Measurements from ENCODE around the gene PLA2G4E. TPM values are rescaled to one million over a fixed set of nuclear protein-coding genes. Genes with fewer than 3 reads are reported as not detected.

Gene PLA2G4E
- total RNA-seq, 4 donors from 2014 or later = not detected

DNA sequence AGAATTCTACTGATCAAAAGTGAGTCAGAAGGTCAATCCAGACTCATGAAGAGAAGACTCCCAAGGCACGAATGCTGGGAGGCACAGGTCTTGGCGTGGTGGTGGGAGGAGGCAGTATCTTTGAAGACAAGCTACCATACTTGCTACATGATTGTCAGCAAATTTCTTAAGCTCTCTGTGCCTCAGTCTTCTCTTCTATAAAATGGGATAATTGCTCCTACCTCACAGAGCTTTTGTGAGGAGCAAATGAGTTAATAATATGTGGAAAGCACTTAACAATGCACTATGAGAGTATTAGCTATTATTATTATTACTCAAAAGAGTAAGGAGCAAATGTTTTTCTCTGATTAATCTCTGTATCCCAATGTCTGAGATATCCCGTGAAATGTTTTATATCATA, 84.7 kb downstream of the PLA2G4E start:
- in situ Hi-C loops (cut with MboI; ENCODE audit: low sequenced_read_pairs in 4 of 4) (no loop called here), intact Hi-C loops (cut with DNase I; ENCODE audit: low total_unique reads) (no loop called here)
- H3K4me3 ChIP-seq = no peak overlapping the region
- no peaks in the 10 kb centered on the region for H3K36me3 ChIP-seq
- H3K4me1 ChIP-seq = peaks cover 3 to 28% of the 10 kb centered on the region in 2 donors
- no peaks in the 10 kb centered on the region for H3K9me3 ChIP-seq
- H3K27me3 ChIP-seq = no peaks in the 10 kb centered on the region
- DNase-seq (no peak), ATAC-seq (no peak)
- H3K27ac ChIP-seq = peak overlapping the region in 3 of 4 donors; percentile 62 to 69 (median 69)
- TF ChIP-seq, protein P1, sequence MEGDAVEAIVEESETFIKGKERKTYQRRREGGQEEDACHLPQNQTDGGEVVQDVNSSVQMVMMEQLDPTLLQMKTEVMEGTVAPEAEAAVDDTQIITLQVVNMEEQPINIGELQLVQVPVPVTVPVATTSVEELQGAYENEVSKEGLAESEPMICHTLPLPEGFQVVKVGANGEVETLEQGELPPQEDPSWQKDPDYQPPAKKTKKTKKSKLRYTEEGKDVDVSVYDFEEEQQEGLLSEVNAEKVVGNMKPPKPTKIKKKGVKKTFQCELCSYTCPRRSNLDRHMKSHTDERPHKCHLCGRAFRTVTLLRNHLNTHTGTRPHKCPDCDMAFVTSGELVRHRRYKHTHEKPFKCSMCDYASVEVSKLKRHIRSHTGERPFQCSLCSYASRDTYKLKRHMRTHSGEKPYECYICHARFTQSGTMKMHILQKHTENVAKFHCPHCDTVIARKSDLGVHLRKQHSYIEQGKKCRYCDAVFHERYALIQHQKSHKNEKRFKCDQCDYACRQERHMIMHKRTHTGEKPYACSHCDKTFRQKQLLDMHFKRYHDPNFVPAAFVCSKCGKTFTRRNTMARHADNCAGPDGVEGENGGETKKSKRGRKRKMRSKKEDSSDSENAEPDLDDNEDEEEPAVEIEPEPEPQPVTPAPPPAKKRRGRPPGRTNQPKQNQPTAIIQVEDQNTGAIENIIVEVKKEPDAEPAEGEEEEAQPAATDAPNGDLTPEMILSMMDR (IDR thresholded peaks at IDR 0.05 in 4 of 5, conservative IDR thresholded peaks at IDR 0.05 in 1 of 5) = no peak
- no peak for TF ChIP-seq POLR2A (IDR thresholded peaks at IDR 0.05)

DNA sequence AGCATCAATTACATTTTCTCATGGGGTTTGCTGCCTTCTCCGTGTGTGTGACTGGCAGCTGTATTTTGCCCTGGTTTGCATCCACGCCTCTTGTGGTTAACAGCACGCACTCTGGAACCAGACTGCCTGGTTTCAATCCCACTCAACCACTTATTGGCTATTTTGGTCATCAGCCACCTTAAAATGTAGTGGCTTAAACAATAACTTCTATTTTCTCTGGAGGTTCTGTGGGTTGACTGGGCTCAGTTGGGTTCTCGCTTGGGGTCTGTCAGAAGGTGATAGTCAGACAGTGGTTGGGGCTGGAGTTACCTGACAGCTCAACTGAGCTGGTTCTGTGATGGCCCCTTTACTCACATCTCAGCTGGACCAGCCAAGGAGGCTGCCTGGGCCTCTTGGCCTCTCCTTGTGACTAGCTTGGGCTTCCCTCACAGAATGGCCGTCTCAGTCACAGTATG, 85.2 kb downstream of the PLA2G4E start:
- H3K36me3 ChIP-seq = no peaks in the 10 kb centered on the region
- H3K27me3 ChIP-seq = no peaks in the 10 kb centered on the region
- TF ChIP-seq POLR2A (IDR thresholded peaks at IDR 0.05) = no peak
- TF ChIP-seq, protein P1 (IDR thresholded peaks at IDR 0.05 in 4 of 5, conservative IDR thresholded peaks at IDR 0.05 in 1 of 5) = no peak
- intact Hi-C loops (cut with DNase I; ENCODE audit: low total_unique reads) = no loop called here
- in situ Hi-C loops (cut with MboI; ENCODE audit: low sequenced_read_pairs in 4 of 4) = no loop called here
- H3K9me3 ChIP-seq = no peaks in the 10 kb centered on the region
- peak overlapping the region; percentile 18 to 69 (median 66) for H3K27ac ChIP-seq
- no peak for DNase-seq
- H3K4me3 ChIP-seq = no peak overlapping the region
- ATAC-seq = no peak
- H3K4me1 ChIP-seq = peaks cover 6 to 34% of the 10 kb centered on the region in 2 donors

DNA sequence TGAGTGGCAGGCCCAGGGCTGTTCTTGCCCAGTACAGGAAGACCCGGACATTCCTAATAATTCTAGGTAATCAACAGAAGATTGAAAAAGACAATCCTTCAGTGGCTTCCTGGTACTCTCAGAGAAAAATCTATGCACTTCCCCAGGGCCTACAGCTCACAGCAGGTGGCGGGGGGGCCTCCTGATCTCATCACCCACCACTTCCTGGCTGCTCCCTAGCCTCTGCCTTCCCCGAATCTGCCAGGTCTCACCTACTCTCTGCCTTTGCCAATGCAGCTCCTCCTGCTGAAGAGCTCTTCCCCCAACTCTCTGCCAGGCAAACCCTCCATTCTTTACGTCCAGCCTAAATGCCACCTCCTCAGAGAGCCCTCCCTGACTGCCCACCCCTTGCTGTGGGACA, 86.0 kb downstream of the PLA2G4E start:
- in situ Hi-C loops (cut with MboI; ENCODE audit: low sequenced_read_pairs in 4 of 4) = no loop called here
- TF ChIP-seq, protein P1 (IDR thresholded peaks at IDR 0.05 in 4 of 5, conservative IDR thresholded peaks at IDR 0.05 in 1 of 5) = no peak
- no peak for TF ChIP-seq POLR2A (IDR thresholded peaks at IDR 0.05)

DNA sequence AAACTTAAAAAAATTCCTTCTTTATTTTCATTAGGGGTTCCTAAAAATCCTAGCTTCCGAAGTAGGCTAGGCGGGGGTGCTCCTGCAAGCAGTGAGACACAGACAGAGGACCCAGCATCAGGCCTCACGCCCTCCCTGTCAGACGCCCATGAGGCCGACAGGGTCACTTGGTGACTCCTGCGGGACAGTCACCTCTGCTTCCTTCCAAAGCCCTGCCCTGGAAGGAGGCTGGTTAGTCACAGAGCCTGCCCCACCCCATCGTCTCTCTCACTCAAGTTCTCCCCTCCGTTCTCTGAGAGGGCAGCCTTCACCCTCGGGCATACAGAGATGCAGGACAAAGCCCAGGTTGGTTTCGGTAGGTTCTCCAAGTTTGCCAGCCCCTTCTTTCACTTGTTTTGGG, 87.1 kb downstream of the PLA2G4E start:
- TF ChIP-seq, protein P1 (IDR thresholded peaks at IDR 0.05 in 4 of 5, conservative IDR thresholded peaks at IDR 0.05 in 1 of 5) = no peak
- TF ChIP-seq POLR2A (IDR thresholded peaks at IDR 0.05) = no peak
- intact Hi-C loops (cut with DNase I; ENCODE audit: low total_unique reads) = no loop called here
- no peaks in the 10 kb centered on the region for H3K27me3 ChIP-seq
- ATAC-seq (no peak), DNase-seq (no peak)
- in situ Hi-C loops (cut with MboI; ENCODE audit: low sequenced_read_pairs in 4 of 4) = no loop called here
- peak overlapping the region; percentile 43 to 69 (median 66) for H3K27ac ChIP-seq
- H3K36me3 ChIP-seq = no peaks in the 10 kb centered on the region
- H3K4me3 ChIP-seq = no peak overlapping the region
- peaks cover 20 to 51% of the 10 kb centered on the region in 2 donors for H3K4me1 ChIP-seq
- H3K9me3 ChIP-seq = no peaks in the 10 kb centered on the region

More for the DNA sequence above, 86.0 kb downstream of the PLA2G4E start:
- intact Hi-C loops (cut with DNase I; ENCODE audit: low total_unique reads) = no loop called here
- H3K36me3 ChIP-seq = no peaks in the 10 kb centered on the region
- ATAC-seq (no peak), DNase-seq (no peak)
- no peak overlapping the region for H3K4me3 ChIP-seq
- H3K27ac ChIP-seq = peak overlapping the region; percentile 43 to 69 (median 66)
- H3K9me3 ChIP-seq = no peaks in the 10 kb centered on the region
- peaks cover 13 to 41% of the 10 kb centered on the region in 2 donors for H3K4me1 ChIP-seq
- H3K27me3 ChIP-seq = no peaks in the 10 kb centered on the region

DNA sequence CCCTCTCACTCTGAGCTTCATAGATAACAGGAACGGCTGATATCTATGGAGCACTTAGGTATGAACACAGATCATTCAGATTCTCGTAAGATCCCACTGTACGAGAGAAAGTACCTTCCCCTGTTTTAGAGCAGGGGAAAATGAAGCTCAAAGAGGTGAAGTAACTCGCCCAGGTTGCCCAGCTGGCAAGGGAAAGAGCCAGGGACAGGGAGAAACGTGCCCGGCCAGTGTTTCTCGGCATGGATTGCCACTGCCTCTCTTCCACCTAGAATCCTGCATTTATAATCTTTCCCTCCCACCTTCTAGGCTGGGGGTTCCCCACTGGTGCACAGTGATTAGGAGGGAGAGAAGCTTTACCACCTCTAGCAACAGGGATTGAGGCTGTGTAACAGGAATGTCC, 87.5 kb downstream of the PLA2G4E start:
- H3K9me3 ChIP-seq = no peaks in the 10 kb centered on the region
- intact Hi-C loops (cut with DNase I; ENCODE audit: low total_unique reads) = no loop called here
- H3K4me3 ChIP-seq = no peak overlapping the region
- no peak for DNase-seq
- no peak for ATAC-seq
- peaks cover 24 to 53% of the 10 kb centered on the region in 2 donors for H3K4me1 ChIP-seq
- peak overlapping the region in 3 of 4 donors; percentile 62 to 69 (median 69) for H3K27ac ChIP-seq
- TF ChIP-seq, protein P1 (IDR thresholded peaks at IDR 0.05 in 4 of 5, conservative IDR thresholded peaks at IDR 0.05 in 1 of 5) = no peak
- TF ChIP-seq POLR2A (IDR thresholded peaks at IDR 0.05) = no peak
- H3K27me3 ChIP-seq = no peaks in the 10 kb centered on the region
- in situ Hi-C loops (cut with MboI; ENCODE audit: low sequenced_read_pairs in 4 of 4) = no loop called here
- no peaks in the 10 kb centered on the region for H3K36me3 ChIP-seq
